NB4 (cell line): ENCODE results near the gene FCSK.

Experiments
- MYC ChIP-seq: IDR thresholded peaks from 2 replicates; pipeline ENCODE4 v1.6.1; 2011; ENCODE audit warnings: low read depth, low read length
- TF ChIP-seq, protein P1 (sequence below): IDR thresholded peaks from one replicate; pipeline ENCODE4 v1.5.1; 2012; ENCODE audit warnings: low read depth, low read length
- TF ChIP-seq, protein P2 (sequence below): IDR thresholded peaks from 2 replicates; pipeline ENCODE4 v1.6.1; 2011; ENCODE audit warnings: low read depth, low read length

- TF ChIP-seq, protein P1, sequence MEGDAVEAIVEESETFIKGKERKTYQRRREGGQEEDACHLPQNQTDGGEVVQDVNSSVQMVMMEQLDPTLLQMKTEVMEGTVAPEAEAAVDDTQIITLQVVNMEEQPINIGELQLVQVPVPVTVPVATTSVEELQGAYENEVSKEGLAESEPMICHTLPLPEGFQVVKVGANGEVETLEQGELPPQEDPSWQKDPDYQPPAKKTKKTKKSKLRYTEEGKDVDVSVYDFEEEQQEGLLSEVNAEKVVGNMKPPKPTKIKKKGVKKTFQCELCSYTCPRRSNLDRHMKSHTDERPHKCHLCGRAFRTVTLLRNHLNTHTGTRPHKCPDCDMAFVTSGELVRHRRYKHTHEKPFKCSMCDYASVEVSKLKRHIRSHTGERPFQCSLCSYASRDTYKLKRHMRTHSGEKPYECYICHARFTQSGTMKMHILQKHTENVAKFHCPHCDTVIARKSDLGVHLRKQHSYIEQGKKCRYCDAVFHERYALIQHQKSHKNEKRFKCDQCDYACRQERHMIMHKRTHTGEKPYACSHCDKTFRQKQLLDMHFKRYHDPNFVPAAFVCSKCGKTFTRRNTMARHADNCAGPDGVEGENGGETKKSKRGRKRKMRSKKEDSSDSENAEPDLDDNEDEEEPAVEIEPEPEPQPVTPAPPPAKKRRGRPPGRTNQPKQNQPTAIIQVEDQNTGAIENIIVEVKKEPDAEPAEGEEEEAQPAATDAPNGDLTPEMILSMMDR = no peak
- no peak for TF ChIP-seq MYC
- TF ChIP-seq, protein P2, sequence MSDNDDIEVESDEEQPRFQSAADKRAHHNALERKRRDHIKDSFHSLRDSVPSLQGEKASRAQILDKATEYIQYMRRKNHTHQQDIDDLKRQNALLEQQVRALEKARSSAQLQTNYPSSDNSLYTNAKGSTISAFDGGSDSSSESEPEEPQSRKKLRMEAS = no peak
Measured at GRCh38 chr16:70482624-70483023, 28.2 kb downstream of the FCSK start.
